ENCODE results near the gene STEAP1. TPM values are rescaled to one million over a fixed set of nuclear protein-coding genes. Genes with fewer than 3 reads are reported as not detected.
"Not testable (repeated sequence)": the region's sequence is repeated elsewhere in the genome, so short reads cannot be mapped to it uniquely, and the experiment has no call there.

STEAP1 gene
- total and polyA plus RNA-seq, 4 donors = 7.8 to 41.1 (median 32.6) TPM

GRCh38 chr7:90180011-90180585, 25.8 kb downstream of the STEAP1 start:
- H3K4me3 ChIP-seq (ENCODE audit: low read length in 2 of 2) = no peak overlapping the region
- ATAC-seq (ENCODE audit: low FRiP score) = no peak
- H3K27ac ChIP-seq (ENCODE audit: low read depth in 1 of 2, low read length in 2 of 2) = no peak overlapping the region
- no peaks in the 10 kb centered on the region for H3K27me3 ChIP-seq (ENCODE audit: control insufficient read depth in 1 of 2, insufficient read depth in 2 of 2, low read length in 1 of 2)
- no peaks in the 10 kb centered on the region for H3K36me3 ChIP-seq (ENCODE audit: control insufficient read depth in 1 of 2, insufficient read depth in 2 of 2, low read length in 1 of 2)
- WGBS, 2 donors = 19 to 35% methylated on average over 1 of the region's 1 CpG
- intact Hi-C loops (cut with DNase I) = no loop called here
- no peak for DNase-seq
- no peaks in the 10 kb centered on the region for H3K9me3 ChIP-seq (ENCODE audit: control insufficient read depth, low read length)
- no peaks in the 10 kb centered on the region for H3K4me1 ChIP-seq (ENCODE audit: control insufficient read depth in 1 of 2, insufficient read depth in 2 of 2, low read length in 2 of 2)

DNA sequence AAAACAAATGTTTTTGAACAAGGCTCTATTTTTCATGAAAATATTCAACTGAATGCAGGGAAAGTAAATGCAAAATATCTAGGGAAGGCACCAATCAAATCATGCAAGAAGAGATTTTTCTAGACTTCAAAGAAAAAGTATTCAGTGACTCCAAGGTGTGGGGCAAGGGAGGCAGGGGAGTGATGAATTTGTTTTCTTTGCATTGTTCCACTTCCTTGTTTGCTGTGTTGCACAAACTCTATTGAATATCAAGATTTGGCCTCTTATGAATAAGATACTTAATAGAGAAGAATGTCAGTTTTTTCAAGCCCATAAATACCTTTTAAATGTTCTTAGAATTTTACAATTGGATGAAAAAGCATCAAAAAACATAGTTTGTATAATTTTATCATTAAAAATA, 26.4 kb downstream of the STEAP1 start:
- ATAC-seq (ENCODE audit: low FRiP score) = no peak
- H3K27ac ChIP-seq (ENCODE audit: low read depth in 1 of 2, low read length in 2 of 2) = no peak overlapping the region
- intact Hi-C loops (cut with DNase I) = no loop called here

DNA sequence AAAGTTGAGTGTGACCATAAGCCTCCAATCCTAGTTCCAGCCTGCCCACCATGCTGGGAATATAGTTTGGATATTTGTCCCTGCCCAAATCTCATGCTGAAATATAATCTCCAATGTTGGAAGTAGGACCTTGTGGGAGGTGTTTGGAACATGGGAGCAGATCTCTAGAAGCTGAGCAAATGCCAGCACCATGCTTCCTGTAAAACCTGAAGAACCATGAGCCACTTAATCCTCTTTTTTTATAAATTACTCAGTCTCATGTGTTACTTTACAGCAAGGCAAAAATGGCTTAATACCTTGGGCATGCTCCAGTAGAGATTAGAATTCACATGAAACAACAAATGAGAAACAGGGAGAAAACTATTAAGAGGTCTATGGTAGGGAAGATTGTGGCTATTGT, 27.2 kb downstream of the STEAP1 start:
- no peaks in the 10 kb centered on the region for H3K36me3 ChIP-seq (ENCODE audit: control insufficient read depth in 1 of 2, insufficient read depth in 2 of 2, low read length in 1 of 2)
- H3K4me1 ChIP-seq (ENCODE audit: control insufficient read depth in 1 of 2, insufficient read depth in 2 of 2, low read length in 2 of 2) = no peaks in the 10 kb centered on the region
- no peaks in the 10 kb centered on the region for H3K9me3 ChIP-seq (ENCODE audit: control insufficient read depth, low read length)
- intact Hi-C loops (cut with DNase I) = no loop called here
- H3K27me3 ChIP-seq (ENCODE audit: control insufficient read depth in 1 of 2, insufficient read depth in 2 of 2, low read length in 1 of 2) = no peaks in the 10 kb centered on the region
- DNase-seq = no peak
- H3K27ac ChIP-seq (ENCODE audit: low read depth in 1 of 2, low read length in 2 of 2) = no peak overlapping the region
- no peak for ATAC-seq (ENCODE audit: low FRiP score)
- no peak overlapping the region for H3K4me3 ChIP-seq (ENCODE audit: low read length in 2 of 2)

More for the DNA sequence above, 26.4 kb downstream of the STEAP1 start:
- no peaks in the 10 kb centered on the region for H3K27me3 ChIP-seq (ENCODE audit: control insufficient read depth in 1 of 2, insufficient read depth in 2 of 2, low read length in 1 of 2)
- no peak overlapping the region for H3K4me3 ChIP-seq (ENCODE audit: low read length in 2 of 2)
- no peaks in the 10 kb centered on the region for H3K4me1 ChIP-seq (ENCODE audit: control insufficient read depth in 1 of 2, insufficient read depth in 2 of 2, low read length in 2 of 2)
- no peaks in the 10 kb centered on the region for H3K36me3 ChIP-seq (ENCODE audit: control insufficient read depth in 1 of 2, insufficient read depth in 2 of 2, low read length in 1 of 2)
- H3K9me3 ChIP-seq (ENCODE audit: control insufficient read depth, low read length) = no peaks in the 10 kb centered on the region
- DNase-seq = no peak

- DNase-seq; H3K36me3 ChIP-seq (ENCODE audit: control insufficient read depth in 1 of 2, insufficient read depth in 2 of 2, low read length in 1 of 2); H3K4me3 ChIP-seq (ENCODE audit: low read length in 2 of 2); H3K27ac ChIP-seq (ENCODE audit: low read depth in 1 of 2, low read length in 2 of 2); H3K4me1 ChIP-seq (ENCODE audit: control insufficient read depth in 1 of 2, insufficient read depth in 2 of 2, low read length in 2 of 2); H3K9me3 ChIP-seq (ENCODE audit: control insufficient read depth, low read length); ATAC-seq (ENCODE audit: low FRiP score); intact Hi-C loops (cut with DNase I); H3K27me3 ChIP-seq (ENCODE audit: control insufficient read depth in 1 of 2, insufficient read depth in 2 of 2, low read length in 1 of 2): not testable (repeated sequence)
- WGBS, 2 donors = 72 to 89% methylated on average over 4 of the region's 4 CpGs
Observed at GRCh38 chr7:90186290-90186689, 32.0 kb downstream of the STEAP1 start.

- DNase-seq = no peak
Observed at GRCh38 chr7:90187507-90188050, 33.3 kb downstream of the STEAP1 start.

GRCh38 chr7:90188281-90188680, 34.0 kb downstream of the STEAP1 start:
- no peak overlapping the region for H3K4me3 ChIP-seq (ENCODE audit: low read length in 2 of 2)
- no peaks in the 10 kb centered on the region for H3K4me1 ChIP-seq (ENCODE audit: control insufficient read depth in 1 of 2, insufficient read depth in 2 of 2, low read length in 2 of 2)
- no peak for DNase-seq
- no peaks in the 10 kb centered on the region for H3K9me3 ChIP-seq (ENCODE audit: control insufficient read depth, low read length)
- intact Hi-C loops (cut with DNase I) = no loop called here
- no peaks in the 10 kb centered on the region for H3K27me3 ChIP-seq (ENCODE audit: control insufficient read depth in 1 of 2, insufficient read depth in 2 of 2, low read length in 1 of 2)
- ATAC-seq (ENCODE audit: low FRiP score) = no peak
- no peaks in the 10 kb centered on the region for H3K36me3 ChIP-seq (ENCODE audit: control insufficient read depth in 1 of 2, insufficient read depth in 2 of 2, low read length in 1 of 2)
- H3K27ac ChIP-seq (ENCODE audit: low read depth in 1 of 2, low read length in 2 of 2) = no peak overlapping the region
- WGBS, 2 donors = 65 to 73% methylated on average over 2 of the region's 2 CpGs

More at GRCh38 chr7:90187507-90188050, 33.3 kb downstream of the STEAP1 start:
- ATAC-seq (ENCODE audit: low FRiP score) = no peak
- H3K27ac ChIP-seq (ENCODE audit: low read depth in 1 of 2, low read length in 2 of 2) = no peak overlapping the region
- no peaks in the 10 kb centered on the region for H3K27me3 ChIP-seq (ENCODE audit: control insufficient read depth in 1 of 2, insufficient read depth in 2 of 2, low read length in 1 of 2)
- intact Hi-C loops (cut with DNase I) = no loop called here
- H3K4me1 ChIP-seq (ENCODE audit: control insufficient read depth in 1 of 2, insufficient read depth in 2 of 2, low read length in 2 of 2) = no peaks in the 10 kb centered on the region
- H3K9me3 ChIP-seq (ENCODE audit: control insufficient read depth, low read length) = no peaks in the 10 kb centered on the region
- H3K36me3 ChIP-seq (ENCODE audit: control insufficient read depth in 1 of 2, insufficient read depth in 2 of 2, low read length in 1 of 2) = no peaks in the 10 kb centered on the region
- no peak overlapping the region for H3K4me3 ChIP-seq (ENCODE audit: low read length in 2 of 2)

DNA sequence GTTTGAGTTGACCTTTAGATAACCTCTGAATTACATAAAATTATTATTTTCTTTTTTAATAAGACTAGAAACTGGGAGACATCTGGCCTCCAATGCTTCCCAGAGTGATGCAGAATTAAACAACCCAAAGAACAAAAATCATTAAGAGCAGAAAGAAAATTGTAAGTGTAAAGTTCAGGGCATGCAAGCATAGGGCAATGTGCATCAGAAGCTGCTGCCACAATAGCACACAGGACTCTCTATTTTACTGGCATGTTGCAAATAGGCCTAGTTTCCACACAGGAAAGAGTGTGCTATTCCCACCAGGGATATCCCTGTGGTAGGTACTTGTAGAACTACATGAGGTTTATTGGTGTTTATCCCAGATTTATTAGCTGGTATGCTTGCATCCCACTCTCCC, 36.7 kb downstream of the STEAP1 start:
- H3K9me3 ChIP-seq (ENCODE audit: control insufficient read depth, low read length) = no peaks in the 10 kb centered on the region
- H3K4me3 ChIP-seq (ENCODE audit: low read length in 2 of 2) = no peak overlapping the region
- H3K36me3 ChIP-seq (ENCODE audit: control insufficient read depth in 1 of 2, insufficient read depth in 2 of 2, low read length in 1 of 2) = no peaks in the 10 kb centered on the region
- ATAC-seq (ENCODE audit: low FRiP score) (no peak), DNase-seq (no peak)
- no peaks in the 10 kb centered on the region for H3K27me3 ChIP-seq (ENCODE audit: control insufficient read depth in 1 of 2, insufficient read depth in 2 of 2, low read length in 1 of 2)
- no peak overlapping the region for H3K27ac ChIP-seq (ENCODE audit: low read depth in 1 of 2, low read length in 2 of 2)
- H3K4me1 ChIP-seq (ENCODE audit: control insufficient read depth in 1 of 2, insufficient read depth in 2 of 2, low read length in 2 of 2) = peaks cover 0 to 1% of the 10 kb centered on the region in 2 donors
- intact Hi-C loops (cut with DNase I) = no loop called here

- H3K9me3 ChIP-seq (ENCODE audit: control insufficient read depth, low read length) = no peaks in the 10 kb centered on the region
- H3K27me3 ChIP-seq (ENCODE audit: control insufficient read depth in 1 of 2, insufficient read depth in 2 of 2, low read length in 1 of 2) = no peaks in the 10 kb centered on the region
- H3K4me3 ChIP-seq (ENCODE audit: low read length in 2 of 2) = no peak overlapping the region
- DNase-seq (no peak), ATAC-seq (ENCODE audit: low FRiP score) (no peak)
- intact Hi-C loops (cut with DNase I) = no loop called here
- no peak overlapping the region for H3K27ac ChIP-seq (ENCODE audit: low read depth in 1 of 2, low read length in 2 of 2)
- no peaks in the 10 kb centered on the region for H3K36me3 ChIP-seq (ENCODE audit: control insufficient read depth in 1 of 2, insufficient read depth in 2 of 2, low read length in 1 of 2)
- WGBS, 2 donors = 87 to 89% methylated on average over 1 of the region's 1 CpG
- H3K4me1 ChIP-seq (ENCODE audit: control insufficient read depth in 1 of 2, insufficient read depth in 2 of 2, low read length in 2 of 2) = peaks cover 0 to 1% of the 10 kb centered on the region in 2 donors
Observed at GRCh38 chr7:90191648-90192047, 37.4 kb downstream of the STEAP1 start.

GRCh38 chr7:90192876-90193750, 38.8 kb downstream of the STEAP1 start:
- H3K4me1 ChIP-seq (ENCODE audit: control insufficient read depth in 1 of 2, insufficient read depth in 2 of 2, low read length in 2 of 2) = peaks cover 0 to 1% of the 10 kb centered on the region in 2 donors

More at GRCh38 chr7:90192876-90193750, 38.8 kb downstream of the STEAP1 start:
- intact Hi-C loops (cut with DNase I) = no loop called here
- no peaks in the 10 kb centered on the region for H3K27me3 ChIP-seq (ENCODE audit: control insufficient read depth in 1 of 2, insufficient read depth in 2 of 2, low read length in 1 of 2)
- no peaks in the 10 kb centered on the region for H3K9me3 ChIP-seq (ENCODE audit: control insufficient read depth, low read length)
- no peaks in the 10 kb centered on the region for H3K36me3 ChIP-seq (ENCODE audit: control insufficient read depth in 1 of 2, insufficient read depth in 2 of 2, low read length in 1 of 2)
- 18 to 59% methylated on average over 2 of the region's 2 CpGs for WGBS, 2 donors
- DNase-seq = no peak
- H3K4me3 ChIP-seq (ENCODE audit: low read length in 2 of 2) = no peak overlapping the region
- peak; percentile 19 for ATAC-seq (ENCODE audit: low FRiP score)
- H3K27ac ChIP-seq (ENCODE audit: low read depth in 1 of 2, low read length in 2 of 2) = no peak overlapping the region

Data from aorta (tissue), 5 donors.